SW480 (cell line): ENCODE data around the gene PIPOX.

Source experiments
- DNase-seq: peaks from one replicate; pipeline ENCODE4 v3.0.0-alpha.2; 2016; ENCODE audit warnings: low spot score

Gene PIPOX

DNA sequence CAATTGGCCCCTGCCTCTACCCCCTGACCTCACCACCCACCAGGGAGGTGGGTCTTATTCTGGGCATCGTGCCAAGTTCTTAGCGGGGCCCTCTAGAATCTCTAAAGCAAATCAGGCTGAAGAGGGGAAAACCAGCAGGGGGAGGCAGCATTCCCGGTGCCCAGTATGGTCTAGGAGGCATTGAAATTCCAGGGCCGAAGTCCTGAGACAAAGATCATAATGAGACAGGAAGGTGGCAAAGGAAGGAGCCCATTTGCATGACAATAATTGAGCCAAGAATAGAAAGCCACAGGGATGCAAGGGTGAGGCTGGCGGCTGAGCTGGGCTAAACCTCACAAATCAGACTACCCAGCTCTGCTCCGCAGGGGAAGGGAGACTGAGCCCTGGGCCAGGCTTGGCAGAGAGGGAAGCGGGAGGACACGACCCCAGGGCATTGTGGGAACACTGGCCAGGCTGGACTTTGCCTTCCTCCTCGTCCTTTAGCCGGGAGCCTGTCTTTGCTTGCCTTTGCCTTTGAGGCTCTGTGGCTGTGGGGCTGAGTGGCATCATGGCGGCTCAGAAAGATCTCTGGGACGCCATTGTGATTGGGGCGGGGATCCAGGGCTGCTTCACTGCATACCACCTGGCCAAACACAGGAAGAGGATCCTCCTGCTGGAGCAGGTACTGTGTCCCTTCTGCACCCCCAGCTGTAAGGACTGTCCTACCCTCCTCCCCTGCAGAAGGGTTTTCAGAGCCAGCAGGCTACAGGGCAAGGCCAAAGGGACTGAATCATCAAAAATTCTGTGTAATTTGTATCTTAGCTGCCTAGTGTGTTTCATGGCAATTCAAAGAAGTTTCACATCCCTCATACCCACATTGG is at the start of gene PIPOX:
PIPOX (plus strand) TSS at position 463 of the 860 bp plus-strand sequence; CDS start at position 548, 85 bp downstream.
- peak; percentile 33 for DNase-seq

DNA sequence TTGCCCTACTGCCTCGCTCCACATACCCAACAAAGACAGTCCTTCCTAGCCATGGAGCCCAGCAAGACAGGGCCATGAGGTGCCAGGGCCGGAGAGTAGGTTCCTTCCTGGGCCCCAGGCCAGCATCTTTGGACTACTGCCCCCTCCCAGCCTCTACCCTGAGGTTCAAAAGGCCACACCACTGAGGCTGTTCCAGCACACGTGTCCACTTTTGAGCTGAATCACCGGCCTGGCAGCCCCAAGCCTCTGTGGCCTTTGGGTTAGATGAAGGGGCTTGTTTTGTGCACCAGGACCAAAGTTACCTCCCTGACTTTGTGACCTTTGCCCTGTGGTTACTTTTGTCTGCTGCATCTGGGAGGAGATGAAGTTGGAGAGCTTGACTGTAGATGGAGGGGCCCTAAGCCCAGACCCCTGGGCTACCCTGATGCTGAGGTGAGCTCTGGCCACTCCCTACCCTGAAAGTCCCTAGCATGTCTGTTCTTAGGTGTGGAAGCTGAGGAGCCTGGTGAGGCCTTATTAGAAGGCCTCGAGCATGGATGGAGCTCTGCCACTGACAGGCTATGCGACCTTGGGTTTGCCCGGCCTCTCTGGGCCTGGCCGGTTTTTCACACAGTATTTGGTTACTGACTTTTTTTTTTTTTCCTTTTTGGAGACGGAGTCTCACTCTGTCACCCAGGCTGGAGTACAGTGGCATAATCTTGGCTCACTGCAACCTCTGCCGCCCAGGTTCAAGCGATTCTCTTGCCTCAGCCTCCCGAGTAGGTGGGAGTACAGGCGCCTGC is 49.1 kb upstream of the PIPOX start:
- no peak for DNase-seq

GRCh38 chr17:28996554-28997096 is 46.3 kb upstream of the PIPOX start:
- no peak for DNase-seq

DNA sequence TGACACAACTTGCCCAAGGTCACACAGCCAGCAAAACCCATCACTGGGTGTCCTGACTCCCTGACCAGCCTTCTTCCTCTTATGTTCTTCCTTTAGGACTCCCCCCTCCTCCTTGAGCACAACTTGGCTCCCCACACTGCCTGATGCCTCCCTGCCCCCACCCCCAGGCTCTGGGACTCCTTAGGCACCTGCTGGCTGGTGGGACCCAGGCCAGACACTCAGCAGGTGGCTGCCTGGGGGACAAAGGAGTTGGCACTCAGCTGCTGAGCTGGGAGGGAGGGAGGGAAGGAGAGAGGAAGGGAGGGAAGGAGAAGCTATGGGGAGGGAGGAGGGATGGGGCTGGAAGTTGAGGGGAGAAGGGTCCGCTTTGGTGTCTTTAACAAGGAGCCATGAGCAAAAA is 45.1 kb upstream of the PIPOX start:
- DNase-seq = no peak

DNA sequence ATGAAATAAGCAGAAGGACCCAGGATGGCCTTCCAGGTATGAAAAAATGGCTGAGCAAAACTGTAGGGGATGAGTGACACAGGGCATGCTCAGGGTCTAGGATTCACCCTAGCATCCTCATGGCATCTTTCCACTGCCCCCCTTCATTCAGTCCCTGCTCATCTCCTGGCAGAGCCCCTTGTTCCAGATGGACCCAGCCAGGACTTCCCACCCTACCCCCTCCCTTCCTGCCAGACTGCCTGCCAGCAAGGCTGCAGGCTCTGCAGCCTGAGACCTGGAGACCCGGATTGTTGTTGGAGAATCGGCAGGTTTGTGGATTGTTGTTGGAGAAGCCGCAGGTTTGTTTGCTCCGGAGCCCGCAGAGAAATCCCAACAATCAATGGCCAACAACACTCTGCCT is 43.7 kb upstream of the PIPOX start:
- no peak for DNase-seq

DNA sequence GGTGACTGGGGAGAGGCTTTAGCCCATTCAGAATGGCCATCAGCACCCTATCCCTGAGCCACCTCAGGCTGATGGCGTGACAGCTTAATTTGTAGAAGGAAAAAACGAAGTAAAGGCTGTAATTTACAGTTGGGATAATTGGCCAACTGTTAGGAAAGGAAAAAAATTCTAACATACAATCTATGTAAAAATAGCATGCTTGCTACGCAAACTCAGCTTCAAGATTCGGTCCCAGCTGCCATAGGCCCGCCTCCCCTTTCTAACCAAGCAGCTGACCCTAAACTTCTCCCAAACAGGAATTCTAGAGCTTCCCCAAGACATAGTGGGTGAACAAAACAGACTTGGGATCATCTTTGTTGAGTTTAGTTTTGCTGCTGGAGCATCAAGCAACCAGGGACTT is 42.0 kb upstream of the PIPOX start:
- no peak for DNase-seq

- DNase-seq = no peak
Measured at GRCh38 chr17:29002811-29003210, 40.1 kb upstream of the PIPOX start.

GRCh38 chr17:29003289-29003688 is 39.7 kb upstream of the PIPOX start:
- no peak for DNase-seq

DNA sequence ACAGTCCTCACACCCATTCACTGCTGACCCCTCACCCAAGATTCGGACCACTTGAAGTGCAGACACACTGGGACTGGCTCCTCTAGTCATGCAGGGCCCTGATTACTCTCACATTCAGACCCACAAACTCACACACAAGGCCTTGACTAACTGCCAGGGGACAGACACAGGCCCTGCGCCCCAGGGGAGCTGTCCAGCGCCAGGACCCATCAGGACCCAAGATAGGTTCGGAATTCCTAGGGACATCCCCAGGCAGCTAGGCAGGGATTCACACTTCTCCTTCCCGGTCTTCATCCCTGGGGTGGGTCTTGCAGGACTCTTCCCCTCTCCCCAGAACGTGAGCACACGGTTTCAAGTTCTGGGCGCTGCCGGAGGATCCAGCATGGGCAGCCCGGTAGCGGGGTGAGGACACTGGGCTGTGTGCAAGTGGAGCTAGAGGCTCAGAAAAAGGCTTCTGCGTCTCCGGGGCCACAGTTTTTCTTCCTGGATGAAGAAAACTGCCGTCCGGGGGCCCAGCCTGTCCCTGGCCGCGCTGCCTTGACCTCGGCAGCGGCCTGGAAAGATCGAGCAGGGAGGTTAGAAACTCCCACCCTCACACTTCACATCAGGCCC is 38.8 kb upstream of the PIPOX start:
- DNase-seq = no peak

DNA sequence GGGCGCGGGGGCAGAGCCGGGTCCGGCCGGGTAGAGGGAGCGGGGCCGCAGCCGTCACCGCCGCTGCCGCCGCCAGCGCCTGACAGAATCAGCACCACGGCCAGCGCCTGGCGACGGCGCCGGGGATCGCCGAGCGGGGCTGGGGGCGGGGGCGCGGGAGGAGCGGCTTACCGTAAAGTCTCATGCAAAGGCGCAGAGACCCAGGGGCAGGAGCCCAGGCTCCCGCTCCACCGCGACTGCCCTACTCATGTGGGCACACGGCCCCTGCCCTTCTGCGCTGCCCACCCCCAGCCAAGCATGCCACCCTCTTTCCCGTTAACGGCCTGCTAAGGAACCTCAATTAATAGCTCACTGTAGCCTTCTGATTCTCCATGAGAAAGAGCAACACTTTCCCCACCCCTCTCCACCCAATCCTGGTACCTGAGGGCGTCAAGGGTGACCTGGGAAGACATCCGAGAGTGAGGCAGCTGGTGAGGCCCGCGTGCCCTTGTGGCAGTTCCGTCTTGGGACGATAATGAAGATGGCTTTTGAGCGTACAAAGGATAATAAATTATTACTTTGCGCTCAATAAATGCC is 36.9 kb upstream of the PIPOX start, which contains the start of gene SEZ6:
SEZ6 (minus strand) TSS at position 98 of the 576 bp plus-strand sequence. CDS start 164 bp downstream, outside the sequence.
- DNase-seq = peak; percentile 59

GRCh38 chr17:29007456-29007855 is 35.5 kb upstream of the PIPOX start:
- DNase-seq = no peak

DNA sequence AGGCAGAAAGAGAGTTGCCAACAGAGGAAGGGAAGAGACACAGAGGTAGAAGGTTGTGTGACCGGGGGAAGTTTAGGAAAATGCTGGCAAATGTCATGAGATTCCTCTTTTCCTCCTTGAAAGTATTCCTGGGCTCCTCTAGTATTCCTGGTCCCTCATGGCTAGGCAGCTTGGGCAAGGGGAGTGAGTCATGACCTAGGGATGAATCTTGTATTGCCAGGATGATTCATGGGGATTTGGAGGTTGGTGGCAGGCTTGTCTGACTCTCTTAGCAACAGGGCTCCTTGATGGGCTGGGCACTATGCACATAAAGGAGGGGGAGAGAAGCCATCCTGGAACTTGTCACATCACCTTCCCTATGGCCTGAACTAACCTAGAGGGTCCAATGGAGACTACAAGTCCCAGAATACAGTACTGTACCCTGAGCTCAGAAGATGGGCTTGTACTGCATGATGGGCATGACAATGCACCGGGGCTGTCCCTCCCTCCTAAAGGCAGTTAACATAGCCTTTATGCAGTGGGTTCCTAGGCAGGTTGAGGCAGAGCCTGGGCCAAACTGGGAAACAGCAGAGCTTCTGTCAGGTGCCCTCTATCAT is 35.0 kb upstream of the PIPOX start:
- DNase-seq = peak; percentile 57

GRCh38 chr17:29008591-29008990 is 34.4 kb upstream of the PIPOX start:
- no peak for DNase-seq

DNA sequence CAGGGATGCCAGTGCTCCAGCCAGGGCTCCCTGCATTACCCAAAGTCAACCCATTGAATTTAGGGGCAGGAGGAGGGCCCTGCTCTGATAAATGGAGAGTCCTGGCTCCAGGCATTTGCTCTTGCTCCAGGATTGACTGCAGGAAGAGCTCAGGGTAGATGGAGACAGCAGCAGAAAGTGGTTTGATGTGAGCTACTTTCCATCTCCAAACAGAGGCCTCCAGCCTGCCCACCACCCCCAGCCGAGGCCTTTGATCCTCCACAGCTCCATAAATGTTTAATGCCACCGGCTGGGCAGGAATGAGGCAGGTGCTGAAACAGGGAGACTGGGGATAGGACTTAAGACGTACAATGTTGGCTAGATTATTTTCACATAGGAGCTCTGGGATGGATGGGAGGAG is 32.8 kb upstream of the PIPOX start:
- DNase-seq = no peak

- DNase-seq = no peak
Measured at GRCh38 chr17:29010586-29010985, 32.4 kb upstream of the PIPOX start.

- DNase-seq = no peak
Measured at GRCh38 chr17:29012535-29012934, 30.4 kb upstream of the PIPOX start.

GRCh38 chr17:29014716-29015115 is 28.2 kb upstream of the PIPOX start:
- no peak for DNase-seq

DNA sequence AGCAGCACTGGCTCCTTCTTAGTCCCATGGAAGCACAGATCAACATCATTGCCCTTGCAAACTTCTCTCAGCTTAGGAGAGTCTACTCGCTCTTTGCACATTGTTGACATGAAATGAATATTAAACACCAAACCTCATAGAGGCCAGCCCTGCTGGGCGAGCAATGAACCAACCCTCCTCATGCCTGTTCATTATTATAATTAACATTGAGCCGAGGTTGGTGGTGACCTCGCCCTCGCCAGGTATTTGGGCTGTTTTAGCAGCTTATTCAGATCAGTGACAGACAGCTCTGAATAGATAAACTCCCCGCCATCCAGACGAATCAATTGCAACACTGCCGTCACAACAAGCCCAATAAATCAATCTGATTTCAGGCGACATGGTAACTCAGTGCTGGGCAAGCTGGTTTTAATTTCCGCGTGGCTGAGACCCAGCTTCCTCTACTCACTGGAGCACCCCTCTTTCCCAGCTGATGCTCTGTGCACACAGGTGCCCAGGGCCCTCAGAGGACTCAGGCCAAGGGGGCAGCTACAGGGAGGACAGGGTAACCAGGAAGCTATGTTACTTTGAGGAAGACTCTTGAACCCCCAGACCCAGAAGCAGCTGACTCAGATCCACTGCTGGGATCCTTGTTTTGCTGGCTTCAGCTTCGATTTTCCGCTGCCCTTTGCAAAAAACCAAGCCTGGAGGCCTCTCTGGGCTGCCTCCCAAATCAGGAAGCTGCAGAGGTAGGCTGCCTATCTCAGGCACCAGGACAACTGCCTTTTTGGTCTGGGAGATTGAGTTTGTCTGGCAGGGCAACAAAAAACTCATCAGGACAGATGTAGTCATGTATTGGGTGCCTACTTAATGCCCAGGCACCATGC is 26.4 kb upstream of the PIPOX start:
- no peak for DNase-seq

DNA sequence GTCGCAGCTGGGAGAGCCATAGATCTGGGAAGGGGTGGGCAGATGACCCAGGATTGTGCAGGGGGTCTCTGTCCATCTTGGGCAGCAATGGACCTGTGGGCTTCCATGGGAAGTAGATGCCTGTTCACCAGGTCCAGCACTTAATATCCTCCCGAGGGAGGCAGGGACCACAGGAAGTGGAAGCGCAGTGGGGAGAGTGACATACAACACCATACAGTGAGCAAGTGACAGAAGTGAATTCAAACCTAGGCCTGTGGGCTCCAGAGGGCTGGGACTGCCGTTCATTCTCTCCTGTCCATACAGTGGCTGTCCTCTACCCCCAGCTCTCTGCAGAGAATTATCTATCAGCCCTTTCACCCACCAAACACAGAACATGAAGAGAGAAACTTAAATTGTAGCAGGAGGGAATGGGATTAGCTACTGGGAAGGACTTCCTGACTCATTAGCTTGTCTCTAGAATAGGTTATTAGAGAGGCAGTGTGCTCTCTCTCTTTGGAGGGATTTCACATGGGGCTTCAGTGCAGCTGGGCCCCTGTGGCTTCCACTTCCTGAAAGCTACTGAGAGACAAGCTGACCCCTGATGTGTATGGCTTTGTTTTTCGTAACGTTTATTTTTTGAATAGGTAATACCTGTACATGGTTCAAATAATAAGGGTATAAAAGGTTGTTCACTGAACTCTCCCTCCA is 24.0 kb upstream of the PIPOX start:
- DNase-seq = no peak
